T-helper 1 cell treated with Interleukin-12 subunit alpha and Interleukin-12 subunit beta and Interleukin-4 antibody, amounts not matched to agents 30 ng/mL and 1 ng/mL, for 36 hours (primary cell): Measurements from ENCODE around the gene NFAM1. TPM values are rescaled to one million over a fixed set of nuclear protein-coding genes. Genes with fewer than 3 reads are reported as not detected.

Experiments used
- intact Hi-C: fragments of 100-400 bp; cut with micrococcal nuclease; formaldehyde crosslinking; loops from one replicate; pipeline ENCODE4 v1.15.1; 2024
- total RNA-seq: library from RNA; stranded (reverse); gene quantifications from 2 replicates; pipeline ENCODE4 v1.2.3, GENCODE V29; 2022

Gene NFAM1
- total RNA-seq, 1 donor from 2014 or later, result 0.81 TPM

- intact Hi-C loops, result no loop called here
These were observed 47.7 kb downstream of the NFAM1 start for GRCh38 chr22:42384506-42384905.

- intact Hi-C loops, result no loop called here
These were observed 48.3 kb downstream of the NFAM1 start for GRCh38 chr22:42383851-42384417.

- intact Hi-C loops, result no loop called here
These were observed 48.9 kb downstream of the NFAM1 start for GRCh38 chr22:42383287-42383686.

- intact Hi-C loops, result no loop called here
These were observed 51.2 kb downstream of the NFAM1 start for GRCh38 chr22:42380769-42381551.

GRCh38 chr22:42379966-42380537, 52.2 kb downstream of the NFAM1 start:
- intact Hi-C loops, result no loop called here

GRCh38 chr22:42376711-42377554, 55.3 kb downstream of the NFAM1 start:
- intact Hi-C loops, result no loop called here

GRCh38 chr22:42375982-42376381, 56.2 kb downstream of the NFAM1 start:
- intact Hi-C loops, result no loop called here

GRCh38 chr22:42372976-42373375, 59.2 kb downstream of the NFAM1 start:
- intact Hi-C loops, result no loop called here

- intact Hi-C loops, result no loop called here
These were observed 60.7 kb downstream of the NFAM1 start for GRCh38 chr22:42371501-42371900.

- intact Hi-C loops, result no loop called here
These were observed 61.1 kb downstream of the NFAM1 start for GRCh38 chr22:42371099-42371498.

- intact Hi-C loops, result loop anchor here (1.0 to 5.0 kb wide), 13 partner anchors 75 to 587 kb away; partner anchors contain the start of genes NAGA, NDUFA6, SERHL2 and SMDT1
These were observed 62.8 kb downstream of the NFAM1 start for GRCh38 chr22:42369250-42370041.

- intact Hi-C loops, result loop anchor here (1.0 to 5.0 kb wide), 13 partner anchors 76 to 586 kb away; partner anchors contain the start of genes NAGA, NDUFA6, SERHL2 and SMDT1
These were observed 63.6 kb downstream of the NFAM1 start for GRCh38 chr22:42368379-42369249.

- intact Hi-C loops, result loop anchor here (2.0 to 5.0 kb wide), 8 partner anchors 77 to 586 kb away; partner anchors contain the start of genes SERHL2, SMDT1 and WBP2NL
These were observed 64.2 kb downstream of the NFAM1 start for GRCh38 chr22:42367980-42368378.

- intact Hi-C loops, result loop anchor here (5.0 kb wide), 3 partner anchors 165 to 585 kb away; no protein-coding TSS in a partner anchor
These were observed 65.2 kb downstream of the NFAM1 start for GRCh38 chr22:42366806-42367581.

- intact Hi-C loops, result loop anchor here (5.0 kb wide), 3 partner anchors 164 to 584 kb away; no protein-coding TSS in a partner anchor
These were observed 66.1 kb downstream of the NFAM1 start for GRCh38 chr22:42365942-42366695.

- intact Hi-C loops, result loop anchor here (5.0 kb wide), 3 partner anchors 163 to 583 kb away; no protein-coding TSS in a partner anchor
These were observed 66.9 kb downstream of the NFAM1 start for GRCh38 chr22:42365111-42365865.

- intact Hi-C loops, result loop anchor here (5.0 kb wide), 3 partner anchors 162 to 582 kb away; no protein-coding TSS in a partner anchor
These were observed 67.5 kb downstream of the NFAM1 start for GRCh38 chr22:42364604-42365110.
